Measurements from ENCODE around the gene ABCG4.

- TF ChIP-seq CTCF (conservative IDR thresholded peaks at IDR 0.05 in 1 of 2, IDR thresholded peaks at IDR 0.05 in 1 of 2; ENCODE audit: extremely low read depth in 1 of 2, insufficient read depth in 1 of 2, low read depth in 1 of 2, low read length in 2 of 2) (no peak), EZH2 (IDR thresholded peaks at IDR 0.05; ENCODE audit: borderline replicate concordance, low read length) (no peak)
Measured at GRCh38 chr11:119114351-119114750, 34.5 kb upstream of the ABCG4 start.

Measured in mammary epithelial cell (primary cell).